Calu3 (cell line): Measurements from ENCODE around the gene CFL2. TPM values are rescaled to one million over a fixed set of nuclear protein-coding genes. Genes with fewer than 3 reads are reported as not detected.

Source experiments
- BruUV-seq: library from RNA; stranded (reverse); fragments of 400-500 nt; replicated peaks from 2 replicates; lab custom pipeline; 2021; lab: Mats Ljungman, UMichigan
- CTCF ChIA-PET: fragments of 300-600 bp; sonication (Branson Sonifier 250); formaldehyde crosslinking; loops from one replicate; lab custom pipeline; 2022; ENCODE audit warnings: antibody characterized with exemption; lab: Charles Lee
- DNase-seq: peaks from one replicate; pipeline ENCODE4 v3.0.0; 2022
- H3K27ac Mint-ChIP-seq: one replicate; pipeline ENCODE4 v1.8.0; 2022; ENCODE audit warnings: mixed read lengths; ENCODE audit not compliant: unreplicated experiment
- H3K27me3 Mint-ChIP-seq: one replicate; pipeline ENCODE4 v1.8.0; 2022; ENCODE audit warnings: mixed read lengths; ENCODE audit not compliant: unreplicated experiment
- H3K36me3 Mint-ChIP-seq: one replicate; pipeline ENCODE4 v1.8.0; 2022; ENCODE audit warnings: mild to moderate bottlenecking, moderate library complexity, mixed read lengths; ENCODE audit not compliant: insufficient read depth, unreplicated experiment
- H3K4me1 Mint-ChIP-seq: one replicate; pipeline ENCODE4 v1.8.0; 2022; ENCODE audit warnings: mild to moderate bottlenecking, low read depth, mixed read lengths; ENCODE audit not compliant: unreplicated experiment
- H3K4me3 Mint-ChIP-seq: one replicate; pipeline ENCODE4 v1.8.0; 2022; ENCODE audit warnings: mild to moderate bottlenecking, low read depth, moderate library complexity, mixed read lengths; ENCODE audit not compliant: unreplicated experiment
- H3K9me3 Mint-ChIP-seq: one replicate; pipeline ENCODE4 v1.8.0; 2022; ENCODE audit warnings: low read depth, mixed read lengths; ENCODE audit not compliant: unreplicated experiment
- intact Hi-C: fragments of 100-400 bp; cut with micrococcal nuclease; formaldehyde crosslinking; loops from one replicate; pipeline ENCODE4 v1.10.0; 2022; ENCODE audit not compliant: unreplicated experiment
- total RNA-seq: library from RNA; stranded (reverse); gene quantifications from 2 replicates; pipeline ENCODE4 v1.2.3, GENCODE V29; 2022
- TF ChIP-seq, protein P1 (sequence below): fragments of 200-600 bp; IDR thresholded peaks from one replicate; pipeline ENCODE4 v1.8.0; 2022; ENCODE audit warnings: antibody characterized with exemption; ENCODE audit not compliant: unreplicated experiment

Gene CFL2
- total RNA-seq, 1 experiment from 2014 or later = 24.4 TPM

DNA sequence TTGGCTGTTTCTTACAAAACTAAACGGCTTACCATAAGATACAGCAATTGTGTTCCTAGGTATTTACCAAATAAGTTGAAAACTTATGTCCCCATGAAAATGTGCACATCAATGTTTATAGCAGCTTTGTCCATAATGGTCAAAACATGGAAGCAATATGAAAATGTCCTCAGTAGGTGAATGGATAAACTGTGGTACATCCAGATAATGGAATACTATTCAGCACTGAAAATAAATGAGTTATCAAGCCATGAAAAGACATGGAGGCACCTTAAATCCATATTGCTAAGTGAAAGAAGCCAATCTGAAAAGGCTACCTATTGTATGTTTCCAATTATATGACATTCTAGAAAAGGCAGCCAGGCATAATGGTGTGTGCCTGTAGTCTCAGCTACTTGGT, 40.7 kb downstream of the CFL2 start:
- TF ChIP-seq, protein P1, sequence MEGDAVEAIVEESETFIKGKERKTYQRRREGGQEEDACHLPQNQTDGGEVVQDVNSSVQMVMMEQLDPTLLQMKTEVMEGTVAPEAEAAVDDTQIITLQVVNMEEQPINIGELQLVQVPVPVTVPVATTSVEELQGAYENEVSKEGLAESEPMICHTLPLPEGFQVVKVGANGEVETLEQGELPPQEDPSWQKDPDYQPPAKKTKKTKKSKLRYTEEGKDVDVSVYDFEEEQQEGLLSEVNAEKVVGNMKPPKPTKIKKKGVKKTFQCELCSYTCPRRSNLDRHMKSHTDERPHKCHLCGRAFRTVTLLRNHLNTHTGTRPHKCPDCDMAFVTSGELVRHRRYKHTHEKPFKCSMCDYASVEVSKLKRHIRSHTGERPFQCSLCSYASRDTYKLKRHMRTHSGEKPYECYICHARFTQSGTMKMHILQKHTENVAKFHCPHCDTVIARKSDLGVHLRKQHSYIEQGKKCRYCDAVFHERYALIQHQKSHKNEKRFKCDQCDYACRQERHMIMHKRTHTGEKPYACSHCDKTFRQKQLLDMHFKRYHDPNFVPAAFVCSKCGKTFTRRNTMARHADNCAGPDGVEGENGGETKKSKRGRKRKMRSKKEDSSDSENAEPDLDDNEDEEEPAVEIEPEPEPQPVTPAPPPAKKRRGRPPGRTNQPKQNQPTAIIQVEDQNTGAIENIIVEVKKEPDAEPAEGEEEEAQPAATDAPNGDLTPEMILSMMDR = no peak
- no peaks in the 10 kb centered on the region for H3K9me3 Mint-ChIP-seq
- CTCF ChIA-PET = interaction anchor here (1.8 kb wide), 1 partner anchor 49 kb away, joined by 6 read pairs; no protein-coding TSS in a partner anchor
- intact Hi-C loops = loop anchor here (5.0 to 10.0 kb wide), 2 partner anchors 94 to 751 kb away; no protein-coding TSS in a partner anchor
- H3K4me1 Mint-ChIP-seq = no peaks in the 10 kb centered on the region
- H3K4me3 Mint-ChIP-seq = no peak overlapping the region
- no peak overlapping the region for H3K27ac Mint-ChIP-seq
- DNase-seq = no peak
- BruUV-seq = no TSS peak
- no peaks in the 10 kb centered on the region for H3K27me3 Mint-ChIP-seq
- H3K36me3 Mint-ChIP-seq = peaks cover 4% of the 10 kb centered on the region

DNA sequence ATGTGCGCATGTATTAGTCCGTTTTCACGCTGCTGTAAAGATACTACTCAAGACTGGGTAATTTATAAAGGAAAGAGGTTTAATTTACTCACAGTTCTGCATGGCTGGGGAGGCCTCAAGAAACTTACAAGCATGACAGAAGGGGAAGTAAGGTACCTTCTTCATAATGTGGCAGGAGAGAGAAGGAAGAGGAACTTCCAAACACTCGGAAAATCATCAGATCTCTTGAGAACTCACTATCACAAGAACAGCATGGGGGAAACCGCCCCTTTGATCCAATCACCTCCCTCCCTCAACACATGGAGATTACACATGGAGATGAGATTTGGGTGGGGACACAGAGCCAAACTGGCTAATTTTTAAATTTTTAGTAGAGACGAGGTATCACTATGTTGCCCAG, 42.7 kb downstream of the CFL2 start:
- no peak overlapping the region for H3K4me3 Mint-ChIP-seq
- H3K4me1 Mint-ChIP-seq = no peaks in the 10 kb centered on the region
- no TSS peak for BruUV-seq
- CTCF ChIA-PET = interaction anchor here (1.5 to 1.8 kb wide), 2 partner anchors 51 kb away, joined by 6 to 7 read pairs; no protein-coding TSS in a partner anchor
- H3K36me3 Mint-ChIP-seq = no peaks in the 10 kb centered on the region
- H3K27ac Mint-ChIP-seq = no peak overlapping the region
- H3K9me3 Mint-ChIP-seq = no peaks in the 10 kb centered on the region
- intact Hi-C loops = loop anchor here (1.0 to 10.0 kb wide), 3 partner anchors 52 to 753 kb away; no protein-coding TSS in a partner anchor
- TF ChIP-seq, protein P1 = no peak
- no peak for DNase-seq
- no peaks in the 10 kb centered on the region for H3K27me3 Mint-ChIP-seq

DNA sequence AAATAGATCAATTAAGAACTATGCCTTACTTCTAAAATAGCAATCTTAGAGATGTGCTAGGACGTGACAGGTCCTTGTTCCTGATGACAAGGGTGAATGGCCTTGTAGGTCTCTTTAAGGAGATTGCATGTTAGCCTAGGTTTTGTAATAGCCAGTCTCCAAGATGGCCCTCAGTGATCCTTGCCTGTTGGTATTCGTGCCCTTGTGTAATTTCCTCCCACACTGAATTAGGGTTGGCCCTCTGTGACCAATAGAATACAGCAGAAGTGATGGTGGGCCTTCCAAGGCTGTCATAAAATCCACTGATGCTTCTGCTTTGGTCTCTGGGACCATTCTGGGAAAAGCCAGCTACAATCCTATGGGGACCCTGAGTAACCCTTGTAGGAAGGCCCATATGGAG, 46.3 kb downstream of the CFL2 start:
- intact Hi-C loops = no loop called here
- Mint-ChIP-seq H3K4me3 (no peak overlapping the region), H3K4me1 (no peaks in the 10 kb centered on the region), H3K27me3 (no peaks in the 10 kb centered on the region), H3K36me3 (no peaks in the 10 kb centered on the region), H3K9me3 (no peaks in the 10 kb centered on the region), H3K27ac (no peak overlapping the region)
- no peak for DNase-seq
- BruUV-seq = no TSS peak
- CTCF ChIA-PET = no interaction called here
- TF ChIP-seq, protein P1 = no peak

DNA sequence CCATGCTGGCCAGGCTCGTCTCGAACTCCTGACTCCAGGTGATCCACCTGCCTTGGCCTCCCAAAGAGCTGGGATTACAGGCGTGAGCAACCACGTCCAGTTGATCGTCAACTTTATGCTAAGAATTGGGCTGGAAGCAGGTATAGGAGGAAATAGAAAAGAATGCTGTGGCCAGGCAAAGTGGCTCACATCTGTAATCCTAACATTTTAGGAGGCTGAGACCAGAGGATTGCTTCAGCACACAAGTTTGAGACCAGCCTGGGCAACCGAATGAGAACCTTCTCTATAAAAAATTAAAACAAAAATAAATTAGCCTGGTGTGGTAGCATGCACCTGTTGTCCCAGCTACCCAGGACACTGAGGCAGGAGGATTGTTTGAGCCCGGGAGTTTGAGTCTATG, 47.4 kb downstream of the CFL2 start:
- TF ChIP-seq, protein P1 = no peak
- no TSS peak for BruUV-seq
- Mint-ChIP-seq H3K4me1 (no peaks in the 10 kb centered on the region), H3K4me3 (no peak overlapping the region), H3K36me3 (no peaks in the 10 kb centered on the region), H3K9me3 (no peaks in the 10 kb centered on the region), H3K27ac (no peak overlapping the region), H3K27me3 (no peaks in the 10 kb centered on the region)
- DNase-seq = no peak
- intact Hi-C loops = no loop called here
- CTCF ChIA-PET = no interaction called here
